Measurements from ENCODE around the gene CSNK2A1.

GRCh38 chr20:427849-428657 is 115.5 kb downstream of the CSNK2A1 start:
- no peak for TF ChIP-seq GABPA (IDR thresholded peaks at IDR 0.05 in 1 of 2, conservative IDR thresholded peaks at IDR 0.05 in 1 of 2)
- TF ChIP-seq, protein P1, sequence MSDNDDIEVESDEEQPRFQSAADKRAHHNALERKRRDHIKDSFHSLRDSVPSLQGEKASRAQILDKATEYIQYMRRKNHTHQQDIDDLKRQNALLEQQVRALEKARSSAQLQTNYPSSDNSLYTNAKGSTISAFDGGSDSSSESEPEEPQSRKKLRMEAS (IDR thresholded peaks at IDR 0.05), result no peak
- no peak for TF ChIP-seq CTCF (IDR thresholded peaks at IDR 0.05; ENCODE audit: low read depth, low read length, missing input control)
- TF ChIP-seq RXRA (IDR thresholded peaks at IDR 0.05), result no peak
- TF ChIP-seq RAD21 (IDR thresholded peaks at IDR 0.05), result no peak
- no peak for TF ChIP-seq ATF3 (IDR thresholded peaks at IDR 0.05)
- no peak for TF ChIP-seq REST (IDR thresholded peaks at IDR 0.05)
- no peak for TF ChIP-seq EGR1 (IDR thresholded peaks at IDR 0.05; ENCODE audit: low read depth in 2 of 2)
